CD8-positive, alpha-beta memory T cell (primary cell): Measurements from ENCODE around the gene BCORL1. TPM values are rescaled to one million over a fixed set of nuclear protein-coding genes. Genes with fewer than 3 reads are reported as not detected.
A peak's percentile ranks its signal among the peaks of the same experiment; 100 is the strongest.

Experiments used
- CTCF ChIA-PET: fragments of 350-600 bp; sonication (Branson Sonifier 250); formaldehyde crosslinking; loops from one replicate; lab custom pipeline; 2021; ENCODE audit warnings: antibody characterized with exemption; lab: Charles Lee
- POLR2A ChIA-PET: fragments of 350-600 bp; sonication (Branson Sonifier 250); formaldehyde crosslinking; loops from one replicate; lab custom pipeline; 2021; ENCODE audit warnings: antibody characterized with exemption; lab: Charles Lee
- DNase-seq, 5 donors: peaks; one replicate each; pipeline versions ENCODE4 v3.0.0 to v3.0.0-alpha.2; 2020 to 2022; ENCODE audit warnings: mixed read lengths in 1 of 5
- H3K27ac ChIP-seq: one replicate; pipeline ENCODE4 v1.7.0; 2013; ENCODE audit warnings: low read depth, mild to moderate bottlenecking, low read length, moderate library complexity
- H3K27me3 ChIP-seq: 2 replicates; pipeline ENCODE4 v1.7.0; 2013; ENCODE audit warnings: low read length, mild to moderate bottlenecking; ENCODE audit not compliant: insufficient read depth, poor library complexity, severe bottlenecking
- H3K36me3 ChIP-seq: 2 replicates; pipeline ENCODE4 v1.7.0; 2013; ENCODE audit warnings: mild to moderate bottlenecking, low read length, moderate library complexity; ENCODE audit not compliant: insufficient read depth
- H3K4me1 ChIP-seq: 2 replicates; pipeline ENCODE4 v1.7.0; 2013; ENCODE audit warnings: mild to moderate bottlenecking, low read length, moderate library complexity; ENCODE audit not compliant: insufficient read depth
- H3K4me3 ChIP-seq: 2 replicates; pipeline ENCODE4 v1.7.0; 2013; ENCODE audit warnings: mild to moderate bottlenecking, low read length
- H3K9me3 ChIP-seq: 2 replicates; pipeline ENCODE4 v1.7.0; 2013; ENCODE audit warnings: mild to moderate bottlenecking, low read length
- H3K27ac Mint-ChIP-seq, 8 donors: one replicate each; pipeline ENCODE4 v1.8.0; 2020 to 2021; ENCODE audit warnings: mixed read lengths in 8 of 8, mild to moderate bottlenecking in 6 of 8, inconsistent platforms in 3 of 8, moderate library complexity in 3 of 8
- H3K27me3 Mint-ChIP-seq, 2 donors: one replicate each; pipeline ENCODE4 v1.8.0; 2020 to 2021; ENCODE audit warnings: mixed read lengths in 2 of 2, mild to moderate bottlenecking in 1 of 2, moderate library complexity in 1 of 2
- H3K36me3 Mint-ChIP-seq, 3 donors: one replicate each; pipeline ENCODE4 v1.8.0; 2020 to 2021; ENCODE audit warnings: mixed read lengths in 3 of 3, inconsistent platforms in 1 of 3, mild to moderate bottlenecking in 1 of 3
- H3K4me1 Mint-ChIP-seq, 3 donors: one replicate each; pipeline ENCODE4 v1.8.0; 2020 to 2021; ENCODE audit warnings: mixed read lengths in 3 of 3, inconsistent platforms in 1 of 3, mild to moderate bottlenecking in 1 of 3
- H3K4me3 Mint-ChIP-seq, 7 donors: one replicate each; pipeline ENCODE4 v1.8.0; 2020 to 2021; ENCODE audit warnings: mixed read lengths in 7 of 7, mild to moderate bottlenecking in 6 of 7, moderate library complexity in 4 of 7, inconsistent platforms in 2 of 7
- H3K9me3 Mint-ChIP-seq, 5 donors: one replicate each; pipeline ENCODE4 v1.8.0; 2020 to 2022; ENCODE audit warnings: mixed read lengths in 5 of 5, mild to moderate bottlenecking in 3 of 5, moderate library complexity in 2 of 5, inconsistent platforms in 1 of 5
- polyA plus RNA-seq: library from polyadenylated mRNA; unstranded; fragments of 300-500 nt; fragmentation: Illumina TruSeq; gene quantifications from one replicate; pipeline ENCODE4 v1.2.3, GENCODE V29; 2021
- total RNA-seq, 2 experiments: library from RNA; stranded (reverse); gene quantifications; one replicate each; pipeline ENCODE4 v1.2.3, GENCODE V29; 2021

Gene BCORL1
- total and polyA plus RNA-seq, 3 experiments from 2014 or later = 2.7 to 12.1 (median 10.7) TPM

GRCh38 chrX:129939986-129940385, 42.4 kb upstream of the BCORL1 start:
- Mint-ChIP-seq H3K4me3 (no peak overlapping the region), H3K9me3 (no peaks in the 10 kb centered on the region), H3K27ac (no peak overlapping the region), H3K4me1 (peaks cover 0 to 9% (median 6%) of the 10 kb centered on the region in 3 donors), H3K36me3 (no peaks in the 10 kb centered on the region), H3K27me3 (peaks cover 0 to 4% of the 10 kb centered on the region in 2 donors)
- POLR2A ChIA-PET = no interaction called here
- H3K36me3 ChIP-seq = no peaks in the 10 kb centered on the region
- no peaks in the 10 kb centered on the region for H3K9me3 ChIP-seq
- H3K4me1 ChIP-seq = no peaks in the 10 kb centered on the region
- no peaks in the 10 kb centered on the region for H3K27me3 ChIP-seq
- H3K27ac ChIP-seq = no peak overlapping the region
- CTCF ChIA-PET = no interaction called here
- DNase-seq = no peak
- H3K4me3 ChIP-seq = no peak overlapping the region

DNA sequence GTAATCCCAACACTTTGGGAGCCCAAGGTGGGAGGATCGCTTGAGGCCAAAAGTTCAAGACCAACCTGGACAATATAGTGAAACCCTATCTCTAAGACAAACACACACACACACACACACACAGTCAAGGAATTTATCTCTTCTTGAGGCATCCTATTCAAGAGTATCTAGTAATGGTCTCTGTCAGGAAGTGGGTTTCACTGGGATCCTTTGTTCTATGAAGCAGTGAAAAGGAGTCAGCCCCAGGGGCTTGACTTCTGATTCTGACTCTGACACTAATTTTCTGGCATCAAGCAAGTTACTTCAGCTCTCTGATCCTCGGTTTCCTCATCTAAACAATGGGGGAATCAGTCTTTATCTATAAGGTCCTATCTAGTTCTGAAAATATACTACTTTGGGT, 41.7 kb upstream of the BCORL1 start:
- H3K4me3 Mint-ChIP-seq = no peak overlapping the region
- CTCF ChIA-PET = interaction anchor here (1.2 to 1.4 kb wide), 2 partner anchors 15 to 83 kb away, joined by 3 to 4 read pairs; no protein-coding TSS in a partner anchor
- no peaks in the 10 kb centered on the region for H3K36me3 ChIP-seq
- no peak overlapping the region for H3K27ac Mint-ChIP-seq
- no peak for DNase-seq
- POLR2A ChIA-PET = no interaction called here
- no peaks in the 10 kb centered on the region for H3K9me3 ChIP-seq
- H3K9me3 Mint-ChIP-seq = no peaks in the 10 kb centered on the region
- H3K27ac ChIP-seq = no peak overlapping the region
- H3K27me3 Mint-ChIP-seq = peaks cover 0 to 4% of the 10 kb centered on the region in 2 donors
- H3K4me1 Mint-ChIP-seq = peaks cover 0 to 9% (median 6%) of the 10 kb centered on the region in 3 donors
- H3K27me3 ChIP-seq = no peaks in the 10 kb centered on the region
- no peaks in the 10 kb centered on the region for H3K4me1 ChIP-seq
- no peaks in the 10 kb centered on the region for H3K36me3 Mint-ChIP-seq
- H3K4me3 ChIP-seq = no peak overlapping the region

- no peaks in the 10 kb centered on the region for H3K4me1 ChIP-seq
- no peaks in the 10 kb centered on the region for H3K27me3 ChIP-seq
- peaks cover 0 to 2% of the 10 kb centered on the region in 2 donors for H3K27me3 Mint-ChIP-seq
- no peak overlapping the region for H3K27ac ChIP-seq
- no peaks in the 10 kb centered on the region for H3K4me1 Mint-ChIP-seq
- H3K27ac Mint-ChIP-seq = no peak overlapping the region
- no peak for DNase-seq
- no peaks in the 10 kb centered on the region for H3K36me3 Mint-ChIP-seq
- H3K4me3 ChIP-seq = no peak overlapping the region
- POLR2A ChIA-PET = no interaction called here
- H3K9me3 ChIP-seq = no peaks in the 10 kb centered on the region
- CTCF ChIA-PET = interaction anchor here (1.9 kb wide), 1 partner anchor 83 kb away, joined by 4 read pairs; no protein-coding TSS in a partner anchor
- H3K4me3 Mint-ChIP-seq = no peak overlapping the region
- no peaks in the 10 kb centered on the region for H3K36me3 ChIP-seq
- no peaks in the 10 kb centered on the region for H3K9me3 Mint-ChIP-seq
Observed at GRCh38 chrX:129945131-129945530, 37.3 kb upstream of the BCORL1 start.

GRCh38 chrX:129953334-129953648, 29.1 kb upstream of the BCORL1 start:
- peaks cover 10 to 20% (median 11%) of the 10 kb centered on the region in 3 donors for H3K4me1 Mint-ChIP-seq
- peaks cover 0 to 2% (median 0%) of the 10 kb centered on the region in 3 donors for H3K36me3 Mint-ChIP-seq
- POLR2A ChIA-PET = interaction anchor here (1.1 kb wide), 1 partner anchor 8 kb away, joined by 4 read pairs; no protein-coding TSS in a partner anchor
- Histone ChIP-seq H3K36me3 (no peaks in the 10 kb centered on the region), H3K4me1 (peaks cover 12% of the 10 kb centered on the region), H3K9me3 (no peaks in the 10 kb centered on the region), H3K4me3 (no peak overlapping the region), H3K27ac (no peak overlapping the region), H3K27me3 (no peaks in the 10 kb centered on the region)
- H3K27ac Mint-ChIP-seq = peak overlapping the region; percentile 11 to 100 (median 45)
- peak overlapping the region; percentile 34 to 90 (median 72) for H3K4me3 Mint-ChIP-seq
- H3K27me3 Mint-ChIP-seq = peaks cover 0 to 16% of the 10 kb centered on the region in 2 donors
- CTCF ChIA-PET = interaction anchor here (1.2 kb wide), 1 partner anchor 107 kb away, joined by 6 read pairs; no protein-coding TSS in a partner anchor
- DNase-seq = no peak
- peaks cover 0 to 2% (median 0%) of the 10 kb centered on the region in 5 donors for H3K9me3 Mint-ChIP-seq

DNA sequence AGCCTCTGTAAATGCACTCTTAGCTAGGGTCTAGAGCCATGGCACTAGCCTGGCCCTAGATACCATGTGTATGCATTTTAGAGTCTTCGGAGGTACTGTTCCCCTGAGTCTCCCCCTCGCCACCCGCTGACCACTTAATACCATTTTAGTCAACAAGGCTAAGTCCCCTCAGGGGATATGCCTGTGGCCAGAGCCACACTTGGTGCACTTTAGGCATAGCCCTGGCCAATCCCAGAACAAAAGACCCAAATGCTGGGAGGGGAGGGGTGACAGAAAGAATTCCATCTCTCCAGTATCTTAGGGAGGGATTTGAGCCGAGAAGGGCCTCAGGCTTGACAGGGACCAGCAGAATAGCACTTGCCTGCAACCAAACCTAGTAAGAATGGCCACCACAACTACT, 28.6 kb upstream of the BCORL1 start:
- Mint-ChIP-seq H3K4me3 (peak overlapping the region; percentile 34 to 90 (median 72)), H3K27ac (peak overlapping the region in 6 of 8 donors; percentile 17 to 100 (median 66))

DNA sequence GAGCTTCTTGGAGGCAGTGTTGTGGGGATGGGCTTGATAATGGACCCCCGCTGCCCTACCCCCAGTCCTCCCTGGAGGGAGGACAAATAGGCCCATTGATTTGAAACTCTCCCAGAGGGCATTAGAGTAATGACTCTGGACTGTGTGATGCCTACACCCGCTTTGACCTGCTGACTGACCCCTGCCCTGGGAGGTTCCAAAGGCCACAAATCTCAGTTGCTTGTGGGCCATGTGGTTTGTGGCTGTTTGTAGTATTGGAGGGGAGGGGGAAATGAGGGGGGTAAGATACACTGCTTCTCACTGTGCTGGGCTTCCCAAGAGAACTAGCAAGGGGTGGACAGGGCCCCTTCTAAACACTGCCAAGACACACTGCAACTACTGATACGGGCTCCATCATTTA, 27.6 kb upstream of the BCORL1 start:
- H3K27me3 ChIP-seq = no peaks in the 10 kb centered on the region
- H3K4me1 ChIP-seq = peaks cover 12% of the 10 kb centered on the region
- peaks cover 0 to 16% of the 10 kb centered on the region in 2 donors for H3K27me3 Mint-ChIP-seq
- H3K27ac Mint-ChIP-seq = peak overlapping the region in 2 of 8 donors; percentile 9 to 100
- H3K27ac ChIP-seq = no peak overlapping the region
- POLR2A ChIA-PET = interaction anchor here (1.1 kb wide), 1 partner anchor 23 kb away, joined by 3 read pairs; no protein-coding TSS in a partner anchor
- DNase-seq = no peak
- peaks cover 0 to 2% (median 0%) of the 10 kb centered on the region in 3 donors for H3K36me3 Mint-ChIP-seq
- peaks cover 0 to 2% (median 0%) of the 10 kb centered on the region in 5 donors for H3K9me3 Mint-ChIP-seq
- CTCF ChIA-PET = no interaction called here
- H3K4me1 Mint-ChIP-seq = peaks cover 10 to 32% (median 21%) of the 10 kb centered on the region in 3 donors
- no peak overlapping the region for H3K4me3 ChIP-seq
- no peaks in the 10 kb centered on the region for H3K36me3 ChIP-seq
- H3K4me3 Mint-ChIP-seq = peak overlapping the region in 3 of 7 donors; percentile 45 to 81 (median 61)
- H3K9me3 ChIP-seq = no peaks in the 10 kb centered on the region

More for the DNA sequence above, 28.6 kb upstream of the BCORL1 start:
- Mint-ChIP-seq H3K27me3 (peaks cover 0 to 16% of the 10 kb centered on the region in 2 donors), H3K36me3 (peaks cover 0 to 2% (median 0%) of the 10 kb centered on the region in 3 donors), H3K4me1 (peaks cover 10 to 26% (median 17%) of the 10 kb centered on the region in 3 donors), H3K9me3 (peaks cover 0 to 2% (median 0%) of the 10 kb centered on the region in 5 donors)
- Histone ChIP-seq H3K4me3 (no peak overlapping the region), H3K9me3 (no peaks in the 10 kb centered on the region), H3K27me3 (no peaks in the 10 kb centered on the region), H3K36me3 (no peaks in the 10 kb centered on the region), H3K27ac (no peak overlapping the region), H3K4me1 (peaks cover 12% of the 10 kb centered on the region)
- POLR2A ChIA-PET = interaction anchor here (1.1 kb wide), 1 partner anchor 8 kb away, joined by 4 read pairs; no protein-coding TSS in a partner anchor
- CTCF ChIA-PET = interaction anchor here (1.2 kb wide), 1 partner anchor 107 kb away, joined by 6 read pairs; no protein-coding TSS in a partner anchor
- DNase-seq = no peak

DNA sequence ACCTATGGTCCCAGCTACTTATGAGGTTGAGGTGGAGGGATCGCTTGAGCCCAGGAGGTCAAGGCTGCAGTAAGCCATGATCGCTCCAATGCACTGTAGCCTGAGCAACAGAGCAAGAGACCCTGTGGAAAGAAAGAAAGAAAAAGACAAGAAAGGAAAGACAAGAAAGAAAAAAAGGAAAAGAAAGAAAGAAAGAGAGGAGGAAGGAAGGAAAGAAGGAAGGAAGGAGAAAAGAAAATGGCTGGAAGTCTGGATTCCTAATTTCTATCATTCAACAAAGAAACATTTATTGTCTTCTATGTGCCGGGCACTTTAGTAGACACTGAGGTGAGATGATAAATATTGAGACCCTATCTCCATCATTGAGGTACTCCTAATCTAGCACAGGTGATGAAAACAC, 26.8 kb upstream of the BCORL1 start:
- no peak overlapping the region for H3K27ac ChIP-seq
- Mint-ChIP-seq H3K4me1 (peaks cover 13 to 35% (median 21%) of the 10 kb centered on the region in 3 donors), H3K9me3 (peaks cover 0 to 2% (median 0%) of the 10 kb centered on the region in 5 donors), H3K27ac (peak overlapping the region in 1 of 8 donors; percentile 100), H3K4me3 (peak overlapping the region in 3 of 7 donors; percentile 31 to 58 (median 40)), H3K36me3 (peaks cover 0 to 2% (median 0%) of the 10 kb centered on the region in 3 donors), H3K27me3 (peaks cover 0 to 12% of the 10 kb centered on the region in 2 donors)
- DNase-seq = no peak
- H3K4me3 ChIP-seq = no peak overlapping the region
- ChIA-PET CTCF (no interaction called here), POLR2A (interaction anchor here (1.1 kb wide), 1 partner anchor 24 kb away, joined by 3 read pairs; no protein-coding TSS in a partner anchor)
- H3K27me3 ChIP-seq = no peaks in the 10 kb centered on the region
- H3K36me3 ChIP-seq = no peaks in the 10 kb centered on the region
- H3K4me1 ChIP-seq = peaks cover 12% of the 10 kb centered on the region
- no peaks in the 10 kb centered on the region for H3K9me3 ChIP-seq

- peaks cover 0 to 12% of the 10 kb centered on the region in 2 donors for H3K27me3 Mint-ChIP-seq
- CTCF ChIA-PET = no interaction called here
- peak overlapping the region in 2 of 8 donors; percentile 1 to 40 for H3K27ac Mint-ChIP-seq
- H3K4me3 Mint-ChIP-seq = peak overlapping the region in 5 of 7 donors; percentile 11 to 60 (median 39)
- no peaks in the 10 kb centered on the region for H3K27me3 ChIP-seq
- H3K36me3 ChIP-seq = no peaks in the 10 kb centered on the region
- peaks cover 0 to 2% (median 0%) of the 10 kb centered on the region in 3 donors for H3K36me3 Mint-ChIP-seq
- H3K9me3 Mint-ChIP-seq = peaks cover 0 to 2% (median 0%) of the 10 kb centered on the region in 5 donors
- H3K4me1 Mint-ChIP-seq = peaks cover 16 to 37% (median 21%) of the 10 kb centered on the region in 3 donors
- DNase-seq = no peak
- H3K27ac ChIP-seq = no peak overlapping the region
- no peaks in the 10 kb centered on the region for H3K9me3 ChIP-seq
- POLR2A ChIA-PET = interaction anchor here (1.1 kb wide), 1 partner anchor 24 kb away, joined by 3 read pairs; no protein-coding TSS in a partner anchor
- H3K4me3 ChIP-seq = no peak overlapping the region
- peaks cover 15% of the 10 kb centered on the region for H3K4me1 ChIP-seq
Observed at GRCh38 chrX:129956145-129956544, 26.3 kb upstream of the BCORL1 start.
